Esophagus muscularis mucosa (tissue), 4 donors: ENCODE results near the gene SLC30A7.

ENCODE experiments used
- EP300 ChIP-seq: sonication (generic); formaldehyde crosslinking; IDR thresholded peaks from one replicate; pipeline ENCODE4 v1.6.1; 2017; ENCODE audit warnings: antibody characterized with exemption
- POLR2A ChIP-seq: fragments of 450-650 bp; IDR thresholded peaks from one replicate; pipeline ENCODE4 v1.6.1; 2017; ENCODE audit warnings: antibody characterized with exemption, moderate library complexity, mild to moderate bottlenecking, low read depth
- POLR2AphosphoS5 ChIP-seq, 2 donors: sonication (generic); formaldehyde crosslinking; IDR thresholded peaks; one replicate each; pipeline ENCODE4 v1.6.1; 2017; ENCODE audit warnings: antibody characterized with exemption in 2 of 2
- TF ChIP-seq, protein P1 (sequence below), 3 experiments: fragments of 200-600 bp in 2 of 3; fragments of 450-650 bp in 1 of 3; sonication (generic) in 2 of 3; IDR thresholded peaks; one replicate each; pipeline ENCODE4 v1.5.1; 2017 to 2019; ENCODE audit warnings: antibody characterized with exemption in 3 of 3, mild to moderate bottlenecking in 2 of 3, moderate library complexity in 1 of 3

DNA sequence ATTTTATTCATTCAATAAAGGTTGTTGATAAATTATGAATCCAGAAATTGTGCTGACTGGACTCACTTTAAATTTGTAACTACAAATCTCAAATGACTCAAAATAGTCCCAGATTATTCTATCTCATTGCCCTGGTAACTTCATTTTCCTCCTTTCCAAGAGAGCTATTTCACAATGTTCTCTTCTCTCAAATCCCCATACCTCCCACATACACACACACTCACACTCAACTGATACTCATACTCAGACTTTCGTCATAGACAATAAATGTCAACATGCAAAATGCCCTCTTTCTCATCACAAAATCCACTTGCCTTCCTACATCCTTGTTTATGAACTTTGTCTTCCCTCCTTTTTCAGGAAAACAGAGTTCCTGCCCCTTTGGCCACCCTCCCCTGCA is 34.5 kb upstream of the SLC30A7 start:
- no peak for TF ChIP-seq POLR2A
- no peak for TF ChIP-seq POLR2AphosphoS5 (IDR thresholded peaks at IDR 0.05)
- TF ChIP-seq, protein P1, sequence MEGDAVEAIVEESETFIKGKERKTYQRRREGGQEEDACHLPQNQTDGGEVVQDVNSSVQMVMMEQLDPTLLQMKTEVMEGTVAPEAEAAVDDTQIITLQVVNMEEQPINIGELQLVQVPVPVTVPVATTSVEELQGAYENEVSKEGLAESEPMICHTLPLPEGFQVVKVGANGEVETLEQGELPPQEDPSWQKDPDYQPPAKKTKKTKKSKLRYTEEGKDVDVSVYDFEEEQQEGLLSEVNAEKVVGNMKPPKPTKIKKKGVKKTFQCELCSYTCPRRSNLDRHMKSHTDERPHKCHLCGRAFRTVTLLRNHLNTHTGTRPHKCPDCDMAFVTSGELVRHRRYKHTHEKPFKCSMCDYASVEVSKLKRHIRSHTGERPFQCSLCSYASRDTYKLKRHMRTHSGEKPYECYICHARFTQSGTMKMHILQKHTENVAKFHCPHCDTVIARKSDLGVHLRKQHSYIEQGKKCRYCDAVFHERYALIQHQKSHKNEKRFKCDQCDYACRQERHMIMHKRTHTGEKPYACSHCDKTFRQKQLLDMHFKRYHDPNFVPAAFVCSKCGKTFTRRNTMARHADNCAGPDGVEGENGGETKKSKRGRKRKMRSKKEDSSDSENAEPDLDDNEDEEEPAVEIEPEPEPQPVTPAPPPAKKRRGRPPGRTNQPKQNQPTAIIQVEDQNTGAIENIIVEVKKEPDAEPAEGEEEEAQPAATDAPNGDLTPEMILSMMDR (IDR thresholded peaks at IDR 0.05): no peak
- TF ChIP-seq EP300: no peak
